ENCODE data around the gene PCMT1. TPM values are rescaled to one million over a fixed set of nuclear protein-coding genes. Genes with fewer than 3 reads are reported as not detected.

The PCMT1 gene
- total RNA-seq, 1 donor from 2014 or later, result 88.8 TPM

DNA sequence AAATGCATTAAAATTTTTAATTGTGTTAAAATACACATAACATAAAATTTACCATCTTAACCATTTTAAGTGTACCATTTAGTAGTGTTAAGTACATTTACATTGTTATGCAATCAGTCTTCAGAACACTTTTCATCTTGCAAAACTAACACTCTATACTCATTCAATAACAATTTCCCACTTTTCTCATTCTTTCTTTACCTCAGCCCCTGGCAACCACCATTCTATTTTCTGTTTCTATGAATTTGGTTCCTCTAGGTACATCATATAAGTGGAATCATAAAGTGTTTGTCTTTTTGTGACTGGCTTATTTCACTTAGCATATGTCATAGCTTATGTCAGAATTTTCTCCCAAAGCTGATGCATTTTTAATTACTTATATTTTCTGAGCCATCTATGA, 32.2 kb downstream of the PCMT1 start:
- no peaks in the 10 kb centered on the region for H3K4me1 Mint-ChIP-seq (ENCODE audit: low read depth)
- no peaks in the 10 kb centered on the region for H3K27me3 Mint-ChIP-seq (ENCODE audit: insufficient read depth)
- intact Hi-C loops (cut with micrococcal nuclease), result no loop called here
- no peak overlapping the region for H3K27ac Mint-ChIP-seq
- no peaks in the 10 kb centered on the region for H3K9me3 Mint-ChIP-seq
- no peak overlapping the region for H3K4me3 Mint-ChIP-seq
- DNase-seq (ENCODE audit: low spot score), result no peak
- H3K36me3 Mint-ChIP-seq (ENCODE audit: low read depth), result peaks cover 17% of the 10 kb centered on the region

DNA sequence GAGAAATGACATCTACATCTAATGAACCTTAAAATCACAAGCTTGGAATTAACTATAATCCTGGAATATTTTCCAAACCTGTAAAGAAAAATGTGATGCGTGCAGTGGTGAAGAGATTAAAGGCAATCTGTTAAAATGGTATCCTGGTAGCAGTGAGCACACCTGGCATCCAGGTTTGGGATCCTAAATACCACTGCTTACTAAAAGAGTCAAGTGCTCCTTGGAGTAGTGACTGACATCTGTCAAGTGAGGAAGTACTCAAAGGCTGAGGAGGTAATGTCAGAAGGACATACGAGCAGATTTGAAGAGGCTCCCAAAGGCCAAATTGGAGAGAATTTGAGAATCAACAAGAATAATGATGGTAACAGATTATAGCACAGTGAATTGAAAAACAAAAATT, 32.8 kb downstream of the PCMT1 start:
- Mint-ChIP-seq H3K36me3 (ENCODE audit: low read depth) (peaks cover 19% of the 10 kb centered on the region), H3K27ac (no peak overlapping the region), H3K9me3 (no peaks in the 10 kb centered on the region), H3K27me3 (ENCODE audit: insufficient read depth) (no peaks in the 10 kb centered on the region), H3K4me1 (ENCODE audit: low read depth) (no peaks in the 10 kb centered on the region), H3K4me3 (no peak overlapping the region)
- intact Hi-C loops (cut with micrococcal nuclease), result no loop called here
- DNase-seq (ENCODE audit: low spot score), result no peak

DNA sequence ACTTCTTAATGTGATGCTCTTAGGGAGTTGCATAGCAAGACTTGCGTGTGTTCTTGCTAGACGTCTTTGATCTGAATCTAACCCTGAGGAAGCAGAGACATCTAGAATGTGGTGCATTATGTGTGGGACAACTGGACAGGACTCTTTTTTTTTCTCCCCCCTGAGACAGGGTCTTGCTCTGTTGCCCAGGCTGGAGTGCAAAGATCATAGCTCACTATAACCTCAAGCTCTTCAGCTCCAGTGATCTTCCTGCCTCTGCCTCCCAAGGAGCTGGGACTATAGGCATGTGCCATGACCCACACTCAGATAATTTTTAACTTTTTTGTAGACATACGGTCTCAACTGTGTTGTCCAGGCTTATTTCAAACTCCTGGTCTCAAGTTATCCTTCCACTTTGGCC, 34.0 kb downstream of the PCMT1 start:
- Mint-ChIP-seq H3K9me3 (no peaks in the 10 kb centered on the region), H3K36me3 (ENCODE audit: low read depth) (peaks cover 21% of the 10 kb centered on the region), H3K27me3 (ENCODE audit: insufficient read depth) (no peaks in the 10 kb centered on the region), H3K4me3 (no peak overlapping the region), H3K27ac (no peak overlapping the region), H3K4me1 (ENCODE audit: low read depth) (no peaks in the 10 kb centered on the region)
- no peak for DNase-seq (ENCODE audit: low spot score)
- intact Hi-C loops (cut with micrococcal nuclease), result no loop called here

DNA sequence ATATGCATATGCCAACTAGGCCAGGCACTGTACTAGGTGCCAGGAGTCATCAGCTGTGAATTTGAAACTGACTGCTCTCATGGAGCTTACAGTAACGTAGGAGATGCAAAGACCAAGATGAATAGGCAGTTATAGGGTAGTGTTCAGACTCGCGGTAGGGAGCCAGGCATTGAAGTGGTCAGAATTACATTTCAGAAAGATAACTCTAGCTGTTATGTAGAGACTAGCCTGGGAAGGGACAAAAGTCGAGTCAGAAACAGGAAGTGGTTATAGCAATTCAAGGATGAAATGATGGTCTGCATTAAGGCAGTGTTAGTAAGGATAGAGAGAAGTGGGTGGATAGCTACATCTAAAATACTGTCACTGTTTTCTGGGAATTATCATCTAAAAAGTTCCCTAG, 56.6 kb downstream of the PCMT1 start:
- Mint-ChIP-seq H3K4me3 (no peak overlapping the region), H3K36me3 (ENCODE audit: low read depth) (peaks cover 22% of the 10 kb centered on the region), H3K9me3 (no peaks in the 10 kb centered on the region), H3K27ac (peak overlapping the region; percentile 43), H3K27me3 (ENCODE audit: insufficient read depth) (no peaks in the 10 kb centered on the region), H3K4me1 (ENCODE audit: low read depth) (peaks cover 12% of the 10 kb centered on the region)
- intact Hi-C loops (cut with micrococcal nuclease), result no loop called here
- DNase-seq (ENCODE audit: low spot score), result no peak

DNA sequence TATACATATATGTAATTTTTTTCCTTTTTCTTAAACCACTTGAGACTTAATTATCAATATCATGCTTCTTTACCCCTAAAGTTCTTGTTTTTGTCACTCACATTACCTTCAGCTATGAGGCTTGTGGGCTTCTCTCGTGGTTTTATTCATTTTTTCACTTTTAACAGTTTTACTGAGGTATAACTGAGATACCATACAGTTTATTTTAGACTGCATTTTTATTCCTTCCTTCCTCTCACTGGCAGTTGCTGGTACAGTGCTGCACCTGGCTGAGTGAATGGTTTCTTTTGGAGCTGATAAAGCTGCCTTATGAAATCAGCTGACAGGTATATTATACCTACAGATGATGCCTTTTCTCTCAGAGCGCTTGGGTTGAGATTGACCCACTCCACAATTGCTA, 60.3 kb downstream of the PCMT1 start:
- H3K27me3 Mint-ChIP-seq (ENCODE audit: insufficient read depth), result no peaks in the 10 kb centered on the region
- no peak overlapping the region for H3K27ac Mint-ChIP-seq
- H3K9me3 Mint-ChIP-seq, result no peaks in the 10 kb centered on the region
- no peak overlapping the region for H3K4me3 Mint-ChIP-seq
- DNase-seq (ENCODE audit: low spot score), result no peak
- H3K4me1 Mint-ChIP-seq (ENCODE audit: low read depth), result peaks cover 12% of the 10 kb centered on the region
- peaks cover 26% of the 10 kb centered on the region for H3K36me3 Mint-ChIP-seq (ENCODE audit: low read depth)
- intact Hi-C loops (cut with micrococcal nuclease), result no loop called here

DNA sequence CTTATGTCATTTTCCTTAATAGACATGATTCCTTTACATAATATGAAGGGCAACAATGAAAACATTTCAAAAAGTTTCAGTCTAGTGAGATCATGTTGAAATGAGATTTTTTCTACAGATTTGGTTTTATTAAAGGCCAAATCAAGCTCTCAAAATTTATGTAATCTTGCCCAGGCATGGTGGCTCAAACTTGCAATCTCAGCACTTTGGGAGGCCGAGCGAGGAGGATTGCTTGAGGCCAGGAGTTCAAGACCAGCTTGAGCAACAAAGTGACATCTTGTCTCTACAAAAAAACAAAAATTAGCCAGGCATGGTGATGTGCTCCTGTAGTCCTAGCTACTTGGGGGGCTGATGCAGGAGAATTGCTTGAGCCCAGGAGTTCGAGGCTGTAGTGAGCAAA, 63.8 kb downstream of the PCMT1 start:
- intact Hi-C loops (cut with micrococcal nuclease), result no loop called here
- peaks cover 4% of the 10 kb centered on the region for H3K4me1 Mint-ChIP-seq (ENCODE audit: low read depth)
- H3K9me3 Mint-ChIP-seq, result no peaks in the 10 kb centered on the region
- no peak for DNase-seq (ENCODE audit: low spot score)
- H3K27me3 Mint-ChIP-seq (ENCODE audit: insufficient read depth), result no peaks in the 10 kb centered on the region
- H3K27ac Mint-ChIP-seq, result no peak overlapping the region
- peaks cover 23% of the 10 kb centered on the region for H3K36me3 Mint-ChIP-seq (ENCODE audit: low read depth)
- no peak overlapping the region for H3K4me3 Mint-ChIP-seq

DNA sequence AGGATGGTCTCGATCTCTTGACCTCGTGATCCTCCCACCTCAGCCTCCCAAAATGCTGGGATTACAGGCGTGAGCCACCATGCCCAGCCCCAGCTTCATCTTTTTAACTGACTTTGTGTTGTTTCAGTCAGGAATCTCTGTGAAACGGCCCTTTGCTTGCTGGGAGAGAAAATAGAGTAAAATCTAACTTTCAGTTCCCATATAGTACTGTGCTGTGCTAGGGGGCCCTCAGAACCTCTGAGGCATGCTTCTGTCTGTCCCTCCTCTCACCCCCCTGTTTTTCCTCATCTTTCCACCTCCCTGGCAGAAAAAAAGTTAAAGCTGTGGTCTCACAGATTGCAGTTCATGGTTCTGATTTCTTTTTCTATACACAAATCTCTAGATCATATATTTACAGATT, 66.2 kb downstream of the PCMT1 start:
- intact Hi-C loops (cut with micrococcal nuclease), result no loop called here
- Mint-ChIP-seq H3K4me1 (ENCODE audit: low read depth) (no peaks in the 10 kb centered on the region), H3K36me3 (ENCODE audit: low read depth) (peaks cover 17% of the 10 kb centered on the region)

DNA sequence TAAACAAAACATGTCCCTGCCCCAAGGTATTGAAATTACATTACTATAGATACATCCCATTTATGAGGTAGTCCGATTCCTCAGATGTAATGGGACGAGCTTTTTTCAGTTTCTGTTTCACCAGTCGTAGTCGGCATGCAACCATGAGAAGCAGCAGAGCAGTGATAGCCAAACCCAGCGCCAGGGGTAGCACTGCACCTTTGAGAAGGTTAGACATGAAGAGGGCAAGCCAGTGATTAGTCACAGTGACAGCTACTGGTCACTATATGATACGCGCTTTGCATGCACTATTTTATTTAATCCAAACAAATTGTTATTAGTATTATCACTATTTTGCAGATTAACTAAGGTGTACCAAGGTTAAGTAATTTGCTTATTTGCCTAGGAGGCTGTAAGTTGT, 71.0 kb downstream of the PCMT1 start:
- H3K36me3 Mint-ChIP-seq (ENCODE audit: low read depth), result peaks cover 2% of the 10 kb centered on the region
- no peaks in the 10 kb centered on the region for H3K4me1 Mint-ChIP-seq (ENCODE audit: low read depth)
- no peak overlapping the region for H3K4me3 Mint-ChIP-seq
- no peak overlapping the region for H3K27ac Mint-ChIP-seq
- no peak for DNase-seq (ENCODE audit: low spot score)
- no peaks in the 10 kb centered on the region for H3K27me3 Mint-ChIP-seq (ENCODE audit: insufficient read depth)
- no peaks in the 10 kb centered on the region for H3K9me3 Mint-ChIP-seq
- intact Hi-C loops (cut with micrococcal nuclease), result no loop called here

More for the DNA sequence above, 66.2 kb downstream of the PCMT1 start:
- no peak for DNase-seq (ENCODE audit: low spot score)
- no peaks in the 10 kb centered on the region for H3K9me3 Mint-ChIP-seq
- no peak overlapping the region for H3K27ac Mint-ChIP-seq
- no peaks in the 10 kb centered on the region for H3K27me3 Mint-ChIP-seq (ENCODE audit: insufficient read depth)
- no peak overlapping the region for H3K4me3 Mint-ChIP-seq

DNA sequence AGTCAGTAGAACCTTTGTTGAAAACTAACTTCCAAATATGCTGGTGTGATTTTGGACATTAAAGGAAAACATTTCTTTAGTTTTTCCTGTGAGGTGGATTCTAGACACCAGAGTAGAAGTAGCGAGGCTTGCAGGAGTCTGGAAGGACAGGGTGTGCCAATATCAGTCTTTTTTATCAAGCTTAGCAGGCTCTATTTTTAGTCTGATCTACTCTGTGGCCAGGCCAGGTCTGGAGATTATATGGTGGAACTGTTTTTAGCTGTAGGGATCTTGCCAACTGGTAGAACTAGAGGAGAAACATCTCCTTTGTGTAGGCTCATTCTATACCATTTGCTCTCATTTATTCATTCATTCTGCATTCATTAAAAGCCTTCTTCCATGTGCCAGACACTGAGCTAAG, 72.0 kb downstream of the PCMT1 start:
- no peak for DNase-seq (ENCODE audit: low spot score)
- Mint-ChIP-seq H3K4me3 (no peak overlapping the region), H3K4me1 (ENCODE audit: low read depth) (no peaks in the 10 kb centered on the region), H3K9me3 (no peaks in the 10 kb centered on the region), H3K27ac (no peak overlapping the region), H3K27me3 (ENCODE audit: insufficient read depth) (peaks cover 2% of the 10 kb centered on the region), H3K36me3 (ENCODE audit: low read depth) (no peaks in the 10 kb centered on the region)
- intact Hi-C loops (cut with micrococcal nuclease), result no loop called here

DNA sequence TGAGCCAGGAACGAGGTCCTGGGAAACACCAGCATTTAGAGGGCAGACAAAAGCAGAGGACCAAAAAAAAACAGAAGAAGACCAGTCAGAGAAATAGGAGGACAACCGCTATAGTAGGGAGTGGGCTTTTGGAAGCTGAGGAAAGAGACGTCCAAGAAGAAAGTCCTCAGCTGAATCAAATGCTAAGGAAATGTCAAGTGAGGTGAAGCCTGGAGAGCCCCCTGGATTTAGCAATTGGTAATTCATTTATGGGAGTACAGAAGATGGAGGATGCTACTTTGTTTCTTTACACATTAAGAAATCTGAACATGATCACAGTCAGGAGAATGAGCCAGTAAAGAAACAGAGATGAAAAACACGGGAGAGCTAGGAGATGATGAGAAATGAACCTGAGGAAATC, 73.5 kb downstream of the PCMT1 start:
- no peak for DNase-seq (ENCODE audit: low spot score)
- H3K27ac Mint-ChIP-seq, result no peak overlapping the region
- no peak overlapping the region for H3K4me3 Mint-ChIP-seq
- peaks cover 2% of the 10 kb centered on the region for H3K27me3 Mint-ChIP-seq (ENCODE audit: insufficient read depth)
- intact Hi-C loops (cut with micrococcal nuclease), result no loop called here
- no peaks in the 10 kb centered on the region for H3K4me1 Mint-ChIP-seq (ENCODE audit: low read depth)
- H3K36me3 Mint-ChIP-seq (ENCODE audit: low read depth), result no peaks in the 10 kb centered on the region
- H3K9me3 Mint-ChIP-seq, result no peaks in the 10 kb centered on the region

DNA sequence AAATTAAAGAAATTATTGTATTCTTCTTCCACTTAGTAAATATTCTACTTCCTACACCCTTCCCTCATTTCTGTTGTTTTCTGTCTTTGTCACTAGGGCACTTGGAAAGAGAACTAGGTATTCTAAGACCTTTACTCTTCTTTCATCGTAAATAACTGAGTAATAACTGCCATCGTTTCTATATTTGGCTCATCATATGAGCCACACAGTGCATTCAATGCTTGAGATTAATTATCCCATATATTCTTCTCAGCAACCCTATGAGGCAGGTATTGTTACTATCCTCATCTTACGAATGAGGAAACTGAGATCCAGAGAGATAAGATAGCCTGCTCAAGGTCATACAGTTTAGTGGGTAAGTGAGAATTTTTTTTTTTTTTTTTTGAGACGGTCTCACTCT, 75.8 kb downstream of the PCMT1 start:
- H3K27ac Mint-ChIP-seq, result no peak overlapping the region
- DNase-seq (ENCODE audit: low spot score), result no peak
- no peaks in the 10 kb centered on the region for H3K4me1 Mint-ChIP-seq (ENCODE audit: low read depth)
- intact Hi-C loops (cut with micrococcal nuclease), result no loop called here
- H3K4me3 Mint-ChIP-seq, result no peak overlapping the region
- no peaks in the 10 kb centered on the region for H3K36me3 Mint-ChIP-seq (ENCODE audit: low read depth)
- peaks cover 2% of the 10 kb centered on the region for H3K27me3 Mint-ChIP-seq (ENCODE audit: insufficient read depth)
- H3K9me3 Mint-ChIP-seq, result no peaks in the 10 kb centered on the region

DNA sequence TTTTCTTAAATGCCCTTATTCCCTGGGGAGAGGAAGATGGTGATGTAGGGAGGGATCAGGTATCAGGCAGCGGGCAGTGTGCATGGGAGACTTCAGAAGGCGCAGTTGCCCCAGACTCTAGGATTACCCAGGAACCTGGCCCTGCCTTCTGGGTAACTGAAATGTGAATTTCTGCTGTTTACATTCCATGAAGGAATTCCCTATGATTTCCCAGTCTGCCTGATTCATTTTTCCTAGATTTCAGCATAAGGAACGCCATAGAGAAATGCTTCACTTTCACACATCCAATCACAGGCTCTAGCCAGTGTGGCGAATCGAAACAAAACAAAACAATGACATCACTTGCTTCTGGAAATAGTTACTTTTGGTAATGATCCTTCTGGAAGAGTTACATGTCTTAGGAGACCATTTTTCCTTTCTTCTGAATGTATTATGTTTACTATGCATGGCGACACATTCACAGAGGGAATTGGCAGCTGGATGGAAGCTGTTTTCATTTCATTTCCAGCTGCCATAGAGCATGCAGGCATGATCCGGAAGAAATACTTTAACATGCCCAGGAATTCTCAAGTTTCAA, 81.3 kb downstream of the PCMT1 start:
- DNase-seq (ENCODE audit: low spot score), result no peak
- peaks cover 5% of the 10 kb centered on the region for H3K27me3 Mint-ChIP-seq (ENCODE audit: insufficient read depth)
- no peaks in the 10 kb centered on the region for H3K9me3 Mint-ChIP-seq
- intact Hi-C loops (cut with micrococcal nuclease), result loop anchor here (10.0 kb wide), 1 partner anchor 984 kb away; no protein-coding TSS in a partner anchor
- peaks cover 5% of the 10 kb centered on the region for H3K4me1 Mint-ChIP-seq (ENCODE audit: low read depth)
- H3K36me3 Mint-ChIP-seq (ENCODE audit: low read depth), result no peaks in the 10 kb centered on the region
- no peak overlapping the region for H3K27ac Mint-ChIP-seq
- no peak overlapping the region for H3K4me3 Mint-ChIP-seq

DNA sequence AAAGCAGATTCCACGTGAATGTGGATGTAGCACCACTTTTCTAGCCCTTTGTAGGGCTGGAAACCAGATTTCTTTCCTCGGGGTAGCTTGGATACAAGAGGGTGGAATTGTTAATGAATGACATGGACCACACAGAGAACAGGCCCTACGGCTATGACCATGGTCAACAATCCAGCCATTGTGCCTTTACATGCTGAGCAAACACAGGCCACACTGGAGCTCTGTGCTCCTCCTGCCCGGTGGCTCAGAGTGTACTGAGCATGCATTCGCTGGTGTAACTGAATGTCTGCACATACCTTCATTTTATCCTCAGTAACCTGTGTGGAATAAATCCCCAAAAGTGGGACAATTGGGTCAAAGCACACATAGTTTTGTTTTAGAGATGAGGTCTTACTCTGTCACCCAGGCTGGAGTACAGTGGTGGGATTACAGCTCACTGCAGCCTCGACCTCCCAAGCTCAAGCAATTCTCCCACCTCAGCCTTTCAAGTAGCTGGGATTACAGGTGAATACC, 81.8 kb downstream of the PCMT1 start:
- intact Hi-C loops (cut with micrococcal nuclease), result loop anchor here (10.0 kb wide), 1 partner anchor 983 kb away; no protein-coding TSS in a partner anchor
- Mint-ChIP-seq H3K36me3 (ENCODE audit: low read depth) (no peaks in the 10 kb centered on the region), H3K4me3 (no peak overlapping the region), H3K9me3 (no peaks in the 10 kb centered on the region), H3K27ac (no peak overlapping the region), H3K4me1 (ENCODE audit: low read depth) (peaks cover 5% of the 10 kb centered on the region), H3K27me3 (ENCODE audit: insufficient read depth) (peaks cover 4% of the 10 kb centered on the region)
- no peak for DNase-seq (ENCODE audit: low spot score)

DNA sequence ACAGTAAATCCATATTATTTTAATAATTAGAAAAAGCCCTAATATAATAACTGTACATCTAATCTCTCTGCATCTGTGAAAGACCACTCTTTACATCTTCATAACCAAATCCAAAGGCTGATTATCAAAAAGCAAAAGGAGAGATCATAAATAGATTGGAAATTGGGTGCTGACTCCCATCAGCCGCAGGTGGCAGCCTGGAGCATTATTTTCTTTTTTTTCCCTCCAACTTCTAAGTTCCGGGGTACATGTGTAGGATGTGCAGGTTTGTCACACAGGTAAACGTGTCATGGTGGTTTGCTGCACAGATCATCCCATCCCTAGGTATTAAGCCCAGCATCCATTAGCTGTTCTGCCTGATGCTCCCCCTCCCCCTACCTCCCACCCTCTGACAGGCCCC, 84.1 kb downstream of the PCMT1 start:
- H3K9me3 Mint-ChIP-seq, result no peaks in the 10 kb centered on the region
- intact Hi-C loops (cut with micrococcal nuclease), result loop anchor here (1.0 to 10.0 kb wide), 4 partner anchors 32 to 981 kb away; no protein-coding TSS in a partner anchor
- H3K4me3 Mint-ChIP-seq, result no peak overlapping the region
- H3K4me1 Mint-ChIP-seq (ENCODE audit: low read depth), result peaks cover 5% of the 10 kb centered on the region
- H3K27me3 Mint-ChIP-seq (ENCODE audit: insufficient read depth), result peaks cover 3% of the 10 kb centered on the region
- no peak overlapping the region for H3K27ac Mint-ChIP-seq
- no peak for DNase-seq (ENCODE audit: low spot score)
- H3K36me3 Mint-ChIP-seq (ENCODE audit: low read depth), result no peaks in the 10 kb centered on the region

Data from activated T-helper 1 cell treated with anti-CD3 and anti-CD28 coated beads, Interleukin-12 subunit alpha, Interleukin-12 subunit beta, Interleukin-2, Interleukin-4 antibody, amounts not matched to agents 30 ng/mL and 10 ng/mL and 1 ng/mL, durations not matched to agents 14 hours and 24 hours and 36 hours (primary cell).